ENCODE results near the gene FIZ1.
"Not testable (repeated sequence)": the region's sequence is repeated elsewhere in the genome, so short reads cannot be mapped to it uniquely, and the experiment has no call there.

Gene FIZ1

GRCh38 chr19:55593096-55593772, 6.1 kb downstream of the FIZ1 start:
- no peak for DNase-seq

DNA sequence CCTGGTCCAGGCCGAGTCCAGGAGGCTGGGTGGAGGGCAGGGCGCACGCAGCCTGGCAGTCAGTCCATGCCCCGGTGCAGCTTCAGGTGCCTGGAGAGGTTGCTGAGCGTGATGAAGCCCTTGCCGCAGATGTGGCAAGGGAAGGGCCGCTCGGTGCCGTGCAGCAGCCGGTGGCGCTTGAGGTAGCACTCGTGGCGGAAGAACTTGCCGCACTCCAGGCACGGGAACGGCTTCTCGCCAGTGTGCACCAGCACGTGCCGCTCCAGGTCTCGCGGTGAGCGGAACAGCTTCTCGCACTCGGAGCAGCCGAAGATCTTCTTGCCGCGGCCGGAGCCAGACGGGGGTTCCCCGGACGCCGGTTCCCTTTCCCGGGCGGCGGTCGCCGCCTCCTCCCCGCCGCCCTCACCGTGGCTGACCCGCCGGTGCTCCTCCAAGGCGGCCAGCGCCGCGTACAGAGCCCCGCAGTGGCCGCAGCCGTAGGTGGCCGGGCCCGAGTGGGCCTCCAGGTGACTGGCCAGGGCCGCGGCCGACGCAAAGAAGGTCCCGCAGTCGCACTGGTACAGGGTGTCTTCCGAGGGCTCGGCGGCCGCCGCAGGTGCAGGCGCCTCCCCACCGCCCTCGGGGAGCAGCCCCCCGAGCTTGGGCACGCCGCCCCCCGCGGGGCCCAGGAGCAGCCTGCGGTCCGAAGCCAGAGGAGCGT, 6.8 kb downstream of the FIZ1 start:
- DNase-seq: no peak

DNA sequence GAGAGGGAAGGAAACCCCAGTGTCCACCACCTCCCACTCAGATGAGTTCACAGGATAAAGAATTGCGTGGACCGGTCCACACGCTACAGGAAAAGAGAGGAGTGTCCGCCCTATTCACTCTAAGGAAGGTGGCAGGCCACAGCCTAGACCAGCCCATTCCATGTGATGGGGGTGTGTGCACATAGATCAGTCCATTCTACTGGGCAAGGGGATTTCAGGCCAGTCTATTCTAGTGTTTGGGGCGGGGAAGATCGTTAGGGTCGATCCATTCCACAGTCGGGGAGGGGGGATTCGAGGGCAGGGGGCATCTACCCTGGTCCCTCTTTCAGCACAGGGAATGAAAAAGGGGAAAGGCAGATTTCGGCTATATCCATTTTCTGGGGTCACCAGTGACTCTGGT, 7.8 kb downstream of the FIZ1 start:
- no peak for DNase-seq

GRCh38 chr19:55590617-55591016, 8.7 kb downstream of the FIZ1 start:
- no peak for DNase-seq

DNA sequence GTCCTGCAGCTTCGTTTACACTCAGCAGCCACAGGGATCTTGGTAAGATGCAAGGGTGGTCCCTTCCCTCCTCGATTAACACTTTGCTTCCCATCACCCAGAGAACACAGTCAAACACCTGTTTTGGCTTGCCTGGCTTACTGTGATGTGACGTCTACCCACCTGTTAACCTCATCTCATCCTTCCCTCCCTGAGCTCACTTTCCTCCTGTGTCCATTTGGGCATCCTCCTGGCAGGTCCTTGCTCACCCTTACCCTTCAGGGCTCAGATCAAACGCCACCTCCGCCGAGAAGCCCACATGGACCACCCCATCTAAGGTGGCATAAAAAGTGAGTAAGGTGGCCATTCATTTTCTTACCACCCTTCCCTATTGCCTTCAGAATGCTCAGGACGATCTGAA, 9.2 kb downstream of the FIZ1 start:
- DNase-seq: no peak

GRCh38 chr19:55588738-55589137, 10.6 kb downstream of the FIZ1 start:
- DNase-seq: no peak

- DNase-seq: peak; percentile 88 to 95
Measured at GRCh38 chr19:55586976-55587668, 12.2 kb downstream of the FIZ1 start.

DNA sequence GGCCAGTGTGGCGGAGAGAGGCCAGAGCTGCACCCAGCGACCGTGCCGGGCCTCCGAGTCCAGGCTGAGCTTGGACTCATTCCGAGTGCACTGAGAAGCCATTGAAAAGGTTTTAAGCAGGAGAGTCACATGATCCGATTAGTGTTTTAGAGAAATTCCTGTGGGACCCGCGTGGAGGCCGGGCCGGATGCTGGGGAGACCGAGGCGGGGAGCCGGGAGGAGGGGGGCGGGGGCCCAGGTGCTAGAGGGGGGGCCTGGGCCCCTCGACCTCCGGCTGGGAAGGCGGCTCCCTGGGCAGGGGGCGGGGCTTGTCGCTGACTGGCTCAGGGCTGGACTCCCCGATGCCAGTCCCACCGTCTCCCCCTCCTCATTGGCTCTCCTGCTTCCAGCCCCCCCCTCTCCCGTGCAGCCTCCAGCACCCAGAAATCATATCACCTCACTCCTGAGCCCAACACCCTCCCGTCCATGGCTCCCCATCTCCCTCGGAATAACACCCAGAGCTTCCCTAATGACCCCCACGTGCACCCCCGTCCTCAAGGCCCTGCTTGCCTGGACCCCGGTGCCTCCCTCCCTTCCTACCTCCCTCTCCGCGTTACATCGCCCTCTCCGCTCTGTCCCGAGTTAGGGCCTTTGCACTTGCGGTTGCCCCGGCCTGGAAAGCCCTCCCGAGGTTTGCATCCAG, 13.5 kb downstream of the FIZ1 start:
- peak; percentile 92 to 94 for DNase-seq

DNA sequence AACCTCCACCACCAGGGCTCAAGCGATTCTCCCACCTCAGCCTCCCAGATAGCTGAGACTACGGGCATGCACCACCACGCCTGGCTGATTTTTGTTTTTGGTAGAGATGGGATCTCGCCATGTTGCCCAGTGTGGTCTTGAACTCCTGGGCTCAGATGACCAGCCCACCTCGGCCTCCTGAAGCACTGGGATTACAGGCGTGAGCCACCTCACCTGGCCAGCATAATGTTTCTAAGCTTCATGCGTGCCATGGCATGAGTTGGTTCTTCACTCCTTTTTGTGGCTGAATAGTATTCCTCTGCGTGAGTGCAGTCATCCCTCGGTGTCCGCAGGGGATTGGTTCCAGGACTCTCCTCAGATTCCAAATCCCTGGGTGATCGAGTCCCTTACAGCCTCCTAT, 14.4 kb downstream of the FIZ1 start:
- no peak for DNase-seq

DNA sequence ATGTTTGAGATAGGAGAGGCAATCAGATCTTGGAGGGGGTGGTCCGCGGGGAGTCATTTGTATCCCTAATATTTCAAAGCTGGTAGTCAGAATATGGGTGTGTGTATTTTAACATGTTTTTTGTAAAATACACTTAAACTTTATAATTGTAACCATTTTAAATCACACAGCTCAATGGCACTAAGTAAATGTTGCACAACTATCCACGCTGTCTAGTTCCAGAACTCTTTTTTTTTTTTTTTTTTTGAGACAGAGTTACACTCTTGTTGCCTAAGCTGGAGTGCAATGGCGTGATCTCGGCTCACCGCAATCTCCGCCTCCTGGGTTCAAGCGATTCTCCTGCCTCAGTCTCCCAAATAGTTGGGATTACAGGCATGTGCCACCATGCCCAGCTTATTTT, 15.4 kb downstream of the FIZ1 start:
- not testable (repeated sequence) for DNase-seq

DNA sequence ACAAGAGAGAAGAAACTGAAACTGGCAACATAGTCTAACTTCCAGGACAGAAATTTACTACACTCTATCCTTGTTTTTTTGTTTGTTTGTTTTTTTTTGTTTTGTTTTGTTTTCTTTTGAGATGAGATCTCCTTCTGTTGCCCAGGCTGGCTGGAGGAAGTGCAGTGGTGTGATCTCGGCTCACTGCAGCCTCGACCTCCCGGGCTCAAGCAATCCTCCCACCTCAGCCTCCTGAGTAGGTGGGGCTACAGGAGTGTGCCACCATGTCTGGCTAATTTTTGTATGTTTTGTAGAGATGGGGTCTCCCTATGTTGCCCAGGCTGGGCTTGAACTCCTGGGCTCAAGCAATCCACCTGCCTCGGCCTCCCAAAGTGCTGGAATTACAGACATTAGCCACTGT, 17.0 kb downstream of the FIZ1 start:
- DNase-seq: not testable (repeated sequence)

DNA sequence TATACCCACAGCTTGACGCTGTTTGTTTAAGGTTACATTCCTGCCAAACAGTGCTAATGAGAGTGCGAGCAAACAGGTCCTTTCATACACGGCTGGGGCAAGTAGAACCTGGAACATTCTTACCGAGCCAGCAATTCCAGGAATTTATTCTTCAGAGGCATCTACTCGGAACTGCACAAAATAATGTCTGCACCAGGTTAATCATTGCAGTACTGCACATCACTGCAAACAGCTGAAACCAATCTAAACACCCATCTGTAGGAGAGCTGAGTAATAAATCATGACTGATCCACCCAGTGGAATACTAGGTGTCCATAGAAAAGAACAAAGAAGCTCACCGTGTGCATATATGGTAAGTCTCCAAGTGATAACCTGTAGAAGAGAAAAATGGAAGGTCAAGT, 17.5 kb downstream of the FIZ1 start:
- DNase-seq: no peak

- no peak for DNase-seq
Measured at GRCh38 chr19:55581145-55581822, 18.0 kb downstream of the FIZ1 start.

- peak; percentile 82 to 95 for DNase-seq
Measured at GRCh38 chr19:55580628-55581144, 18.6 kb downstream of the FIZ1 start, which contains the start of gene ZNF579. ZNF579 (minus strand) TSS chr19:55580848; CDS start chr19:55579639, 1,209 bp downstream.

- peak in 1 of 2 experiments; percentile 28 for DNase-seq
Measured at GRCh38 chr19:55579766-55580621, 19.3 kb downstream of the FIZ1 start.

DNA sequence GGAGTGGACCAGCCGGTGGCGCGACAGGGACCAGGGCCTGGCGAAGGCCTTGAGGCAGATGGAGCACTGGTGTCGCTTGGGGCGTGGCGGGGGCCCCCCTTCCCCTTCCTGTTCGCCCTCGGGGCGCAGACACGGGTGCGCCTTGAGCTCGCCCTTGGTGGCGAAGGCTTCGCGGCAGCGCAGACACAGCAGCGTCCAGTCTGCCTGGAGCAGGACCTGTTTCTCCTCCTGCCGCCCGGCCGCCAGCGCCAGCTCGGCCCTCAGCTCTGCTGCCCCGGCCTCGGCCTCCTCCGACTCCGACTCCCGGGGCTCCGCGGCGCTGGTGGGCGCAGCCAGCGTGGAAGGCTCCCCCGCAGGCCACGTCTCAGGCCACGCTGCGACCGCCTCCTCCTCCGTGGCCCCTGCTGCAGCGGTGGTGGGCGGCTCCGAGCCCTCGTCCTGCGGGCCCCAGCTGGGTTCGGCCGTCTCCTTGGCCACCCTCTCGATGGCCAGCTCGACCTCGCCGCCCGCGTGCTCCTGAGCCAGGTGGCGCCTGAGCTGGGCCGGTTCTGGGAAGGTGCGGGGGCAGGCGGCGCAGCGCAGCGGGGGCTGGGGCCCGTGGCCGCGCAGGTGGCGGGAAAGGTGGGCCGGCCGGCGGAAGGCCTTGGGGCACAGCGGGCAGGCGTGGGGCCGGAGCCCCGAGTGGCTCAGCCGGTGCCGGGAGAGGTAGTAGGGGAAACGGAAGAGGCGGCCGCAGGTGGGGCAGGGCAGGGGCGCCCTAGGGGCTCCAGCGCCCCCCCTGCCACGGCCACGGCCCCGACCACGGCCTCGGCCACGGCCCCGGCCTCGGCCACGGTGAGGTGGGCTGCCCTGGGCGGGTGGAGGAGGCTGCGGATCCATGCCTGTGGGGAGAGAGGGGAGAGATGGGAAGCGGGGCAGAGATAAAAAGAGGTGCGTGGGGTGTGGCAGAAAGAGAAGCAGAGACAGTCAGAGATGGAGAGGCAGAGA, 20.3 kb downstream of the FIZ1 start:
- DNase-seq: no peak

- DNase-seq: no peak
Measured at GRCh38 chr19:55578031-55578760, 21.1 kb downstream of the FIZ1 start.

DNA sequence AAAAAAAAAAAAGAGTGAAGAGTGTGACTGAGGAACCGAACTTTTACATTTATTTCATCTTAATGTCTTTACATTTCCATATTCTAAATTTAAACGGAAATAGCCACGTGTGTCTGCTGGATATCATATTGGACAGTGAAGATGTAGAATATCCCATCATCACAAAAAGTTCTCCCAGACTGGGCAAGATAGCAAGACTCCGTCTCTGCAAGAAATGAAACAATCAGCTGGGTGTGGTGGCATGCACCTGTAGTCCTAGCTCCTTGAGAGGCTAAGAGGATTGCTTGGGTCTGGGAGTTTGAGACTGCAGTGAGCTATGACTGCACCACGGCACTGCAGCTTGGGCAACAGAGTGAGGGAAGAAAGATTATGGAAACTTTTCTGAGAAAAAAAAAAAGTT, 22.6 kb downstream of the FIZ1 start:
- no peak for DNase-seq

DNA sequence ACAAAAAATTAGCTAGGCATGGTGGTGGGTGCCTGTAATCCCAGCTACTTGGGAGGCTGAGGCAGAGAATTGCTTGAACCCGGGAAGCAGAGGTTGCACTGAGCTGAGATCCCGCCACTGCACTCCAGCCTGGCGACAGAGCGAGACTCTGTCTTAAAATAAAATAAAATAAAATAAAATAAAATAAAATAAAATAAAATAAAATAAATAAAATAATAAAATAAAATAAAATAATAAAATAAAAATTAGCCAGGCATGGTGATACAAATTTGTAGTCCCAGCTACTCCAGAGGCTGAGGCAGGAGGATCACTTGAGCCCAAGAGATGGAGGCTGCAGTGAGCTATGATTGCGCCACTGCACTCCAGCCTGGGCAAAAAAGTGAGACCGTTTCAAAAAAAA, 25.4 kb downstream of the FIZ1 start:
- DNase-seq: not testable (repeated sequence)

Measured in NCI-H524 (cell line).